Spleen (tissue), 11 donors: ENCODE measurements around the gene CHRDL2. TPM values are rescaled to one million over a fixed set of nuclear protein-coding genes. Genes with fewer than 3 reads are reported as not detected.

ENCODE experiments used
- DNase-seq: peaks from one replicate; pipeline ENCODE4 v3.0.0-alpha.2; 2020
- H3K27ac ChIP-seq, 8 donors: fragments of 200-600 bp; sonication (generic) in 7 of 8; 1 replicate in 4 of 8; 2 replicates in 4 of 8; pipeline versions ENCODE4 v1.5.0 to v1.8.0; 2016 to 2021; ENCODE audit warnings: inconsistent platforms in 4 of 8, mild to moderate bottlenecking in 4 of 8, moderate library complexity in 1 of 8
- H3K27me3 ChIP-seq, 7 donors: fragments of 200-600 bp; sonication (generic) in 6 of 7; replicated peaks in 1 of 7; 1 replicate in 4 of 7; 2 replicates in 3 of 7; pipeline versions ENCODE4 v1.5.0 to v1.8.0; 2016 to 2021; ENCODE audit warnings: inconsistent platforms in 3 of 7, mild to moderate bottlenecking in 1 of 7
- H3K36me3 ChIP-seq, 6 donors: fragments of 200-600 bp; sonication (generic) in 5 of 6; 1 replicate in 4 of 6; 2 replicates in 2 of 6; pipeline versions ENCODE4 v1.5.0 to v1.8.0; 2016 to 2021; ENCODE audit warnings: inconsistent platforms in 2 of 6
- H3K4me1 ChIP-seq, 6 donors: fragments of 200-600 bp; sonication (generic) in 5 of 6; 1 replicate in 3 of 6; 2 replicates in 3 of 6; pipeline versions ENCODE4 v1.5.0 to v1.8.0; 2016 to 2021; ENCODE audit warnings: inconsistent platforms in 3 of 6
- H3K4me3 ChIP-seq, 8 donors: fragments of 200-600 bp; sonication (generic) in 7 of 8; 1 replicate in 4 of 8; 2 replicates in 4 of 8; pipeline versions ENCODE4 v1.5.0 to v1.8.0; 2016 to 2021; ENCODE audit warnings: inconsistent platforms in 4 of 8, mild to moderate bottlenecking in 4 of 8, moderate library complexity in 2 of 8
- H3K9me3 ChIP-seq, 8 donors: fragments of 200-600 bp; sonication (generic) in 7 of 8; 1 replicate in 4 of 8; 2 replicates in 4 of 8; pipeline versions ENCODE4 v1.5.0 to v1.8.0; 2016 to 2021; ENCODE audit warnings: inconsistent platforms in 4 of 8
- POLR2A ChIP-seq, 3 donors: fragments of 450-650 bp; IDR thresholded peaks; one replicate each; pipeline ENCODE4 v1.5.1; 2017; ENCODE audit warnings: antibody characterized with exemption in 3 of 3, mild to moderate bottlenecking in 1 of 3
- POLR2AphosphoS5 ChIP-seq, 3 donors: sonication (generic); formaldehyde crosslinking; IDR thresholded peaks; one replicate each; pipeline ENCODE4 v1.5.1; 2017; ENCODE audit warnings: antibody characterized with exemption in 3 of 3
- WGBS, 5 donors: extraction: QIAGEN DNeasy Blood & Tissue Kit in 3 of 5; methylation state at CpG; one replicate each; pipeline versions ENCODE4 v1.1.5 to v1.1.7; 2013 to 2018; 5-methylcytosine and 5-hydroxymethylcytosine counted together
- intact Hi-C: fragments of 100-400 bp; cut with DNase I; formaldehyde crosslinking; loops from one replicate; pipeline ENCODE4 v1.15.0; 2023; ENCODE audit warnings: low total_unique reads
- polyA plus RNA-seq, 3 donors: library from polyadenylated mRNA; stranded (reverse); fragments of 200-250 nt; gene quantifications; one replicate each; pipeline ENCODE4 v1.2.1, GENCODE V29; 2013
- total RNA-seq, 7 donors: library from RNA; depleted of rRNA in 3 of 7; stranded (reverse); fragments of >200 nt in 3 of 7; fragmentation: NEBNext Ultra II Directional in 4 of 7; extraction: Animal tissue kit (Norgen Biotek cat#: 25700) in 4 of 7; gene quantifications; one replicate each; pipeline versions ENCODE4 v1.1.0 to v1.2.1, GENCODE V29; 2016 to 2021
- TF ChIP-seq, protein P1 (sequence below), 11 experiments: fragments of 200-600 bp in 7 of 11; fragments of 450-650 bp in 4 of 11; sonication (generic) in 4 of 11; IDR thresholded peaks in 8 of 11; conservative IDR thresholded peaks in 3 of 11; 1 replicate in 7 of 11; 2 replicates in 4 of 11; pipeline versions ENCODE4 v1.4.0 to v1.8.0; 2016 to 2021; ENCODE audit warnings: antibody characterized with exemption in 11 of 11, inconsistent platforms in 4 of 11, mild to moderate bottlenecking in 1 of 11
- donor health status: healthy with polysubstance abuse.
- donor health status: DM: no; HTN: no; CAD: no; lungs with moderate emphysema.
- donor health status: DM: no; HTN: no; CAD: no.
- donor health status: Bipolar disorder and iron deficiency.
- donor health status: healthy.
- donor health status: DM: no; HTN: no; CAD: no.
- donor health status: DM: yes; HTN: yes; CAD: no.

The CHRDL2 gene
- total and polyA plus RNA-seq, 10 donors = 0.24 to 2.2 (median 1.5) TPM; not detected in 5

DNA sequence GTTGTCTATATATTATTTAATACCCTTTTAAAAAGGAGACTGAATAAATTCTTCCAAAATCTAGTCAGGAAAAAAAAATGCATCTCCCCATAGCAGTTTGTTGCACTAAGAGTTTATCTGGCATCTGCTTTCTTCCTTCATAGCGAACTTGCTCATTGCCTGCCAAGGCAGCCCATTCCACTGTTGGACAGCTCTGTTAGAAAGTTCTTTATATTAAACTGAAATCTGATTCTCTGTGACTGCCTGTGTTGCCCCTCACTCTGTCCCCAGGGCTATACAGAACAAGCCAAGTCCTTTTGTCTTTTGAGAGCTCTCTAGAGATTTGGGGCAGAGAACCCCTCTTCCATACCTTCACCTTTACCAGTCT is 3.3 kb upstream of the CHRDL2 start:
- peaks cover 0 to 15% (median 10%) of the 10 kb centered on the region in 6 donors for H3K4me1 ChIP-seq
- no peak overlapping the region for H3K4me3 ChIP-seq
- no peaks in the 10 kb centered on the region for H3K36me3 ChIP-seq
- WGBS, 5 donors = 48 to 92% (median 89%) methylated on average over 1 of the region's 1 CpG
- H3K27ac ChIP-seq = no peak overlapping the region
- TF ChIP-seq POLR2A (IDR thresholded peaks at IDR 0.05) (no peak), POLR2AphosphoS5 (IDR thresholded peaks at IDR 0.05) (no peak)
- TF ChIP-seq, protein P1, sequence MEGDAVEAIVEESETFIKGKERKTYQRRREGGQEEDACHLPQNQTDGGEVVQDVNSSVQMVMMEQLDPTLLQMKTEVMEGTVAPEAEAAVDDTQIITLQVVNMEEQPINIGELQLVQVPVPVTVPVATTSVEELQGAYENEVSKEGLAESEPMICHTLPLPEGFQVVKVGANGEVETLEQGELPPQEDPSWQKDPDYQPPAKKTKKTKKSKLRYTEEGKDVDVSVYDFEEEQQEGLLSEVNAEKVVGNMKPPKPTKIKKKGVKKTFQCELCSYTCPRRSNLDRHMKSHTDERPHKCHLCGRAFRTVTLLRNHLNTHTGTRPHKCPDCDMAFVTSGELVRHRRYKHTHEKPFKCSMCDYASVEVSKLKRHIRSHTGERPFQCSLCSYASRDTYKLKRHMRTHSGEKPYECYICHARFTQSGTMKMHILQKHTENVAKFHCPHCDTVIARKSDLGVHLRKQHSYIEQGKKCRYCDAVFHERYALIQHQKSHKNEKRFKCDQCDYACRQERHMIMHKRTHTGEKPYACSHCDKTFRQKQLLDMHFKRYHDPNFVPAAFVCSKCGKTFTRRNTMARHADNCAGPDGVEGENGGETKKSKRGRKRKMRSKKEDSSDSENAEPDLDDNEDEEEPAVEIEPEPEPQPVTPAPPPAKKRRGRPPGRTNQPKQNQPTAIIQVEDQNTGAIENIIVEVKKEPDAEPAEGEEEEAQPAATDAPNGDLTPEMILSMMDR (IDR thresholded peaks at IDR 0.05 in 8 of 11, conservative IDR thresholded peaks at IDR 0.05 in 3 of 11) = no peak
- H3K9me3 ChIP-seq = no peaks in the 10 kb centered on the region
- no peak for DNase-seq
- intact Hi-C loops = no loop called here
- H3K27me3 ChIP-seq = peaks cover 3 to 73% (median 31%) of the 10 kb centered on the region in 7 donors

- TF ChIP-seq POLR2A (IDR thresholded peaks at IDR 0.05) = no peak
- Histone ChIP-seq H3K36me3 (no peaks in the 10 kb centered on the region), H3K4me1 (peaks cover 0 to 22% (median 12%) of the 10 kb centered on the region in 6 donors), H3K4me3 (peak overlapping the region in 1 of 8 donors; percentile 57), H3K9me3 (no peaks in the 10 kb centered on the region), H3K27ac (no peak overlapping the region), H3K27me3 (peaks cover 3 to 77% (median 31%) of the 10 kb centered on the region in 7 donors)
- no peak for DNase-seq
- intact Hi-C loops = no loop called here
- WGBS, 5 donors = 6 to 11% (median 8%) methylated on average over 37 to 40 of the region's 40 CpGs
Measured at GRCh38 chr11:74730571-74731260, 510 bp downstream of the CHRDL2 start.

DNA sequence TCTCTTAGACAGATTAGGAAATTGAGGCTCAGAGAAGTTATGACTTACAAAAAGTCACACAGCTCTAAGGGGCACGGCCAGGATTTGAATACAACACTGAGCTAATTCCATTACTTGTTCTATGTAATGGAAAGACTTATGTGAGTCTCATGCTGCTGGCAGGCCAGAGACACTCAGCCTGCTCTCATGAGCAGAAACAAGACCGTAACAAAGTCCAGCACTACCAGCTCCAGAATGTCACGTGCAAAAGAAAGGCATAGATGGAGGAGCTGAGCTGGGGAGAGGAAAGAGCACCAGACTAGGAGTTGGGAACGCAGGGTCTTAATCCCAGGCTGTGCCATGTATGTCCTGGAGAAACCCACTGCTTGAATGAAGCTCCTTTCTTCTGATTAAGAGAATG is 1.8 kb downstream of the CHRDL2 start:
- Histone ChIP-seq H3K27me3 (peaks cover 3 to 72% (median 31%) of the 10 kb centered on the region in 7 donors), H3K9me3 (no peaks in the 10 kb centered on the region), H3K27ac (no peak overlapping the region), H3K4me1 (peaks cover 0 to 22% (median 12%) of the 10 kb centered on the region in 6 donors), H3K4me3 (no peak overlapping the region), H3K36me3 (no peaks in the 10 kb centered on the region)
- intact Hi-C loops = loop anchor here (10.0 kb wide), 1 partner anchor 115 kb away; no protein-coding TSS in a partner anchor
- TF ChIP-seq POLR2AphosphoS5 (IDR thresholded peaks at IDR 0.05) (no peak), POLR2A (IDR thresholded peaks at IDR 0.05) (no peak)
- TF ChIP-seq, protein P1 (IDR thresholded peaks at IDR 0.05 in 8 of 11, conservative IDR thresholded peaks at IDR 0.05 in 3 of 11) = no peak
- 81 to 88% (median 85%) methylated on average over 4 of the region's 4 CpGs for WGBS, 5 donors
- no peak for DNase-seq

DNA sequence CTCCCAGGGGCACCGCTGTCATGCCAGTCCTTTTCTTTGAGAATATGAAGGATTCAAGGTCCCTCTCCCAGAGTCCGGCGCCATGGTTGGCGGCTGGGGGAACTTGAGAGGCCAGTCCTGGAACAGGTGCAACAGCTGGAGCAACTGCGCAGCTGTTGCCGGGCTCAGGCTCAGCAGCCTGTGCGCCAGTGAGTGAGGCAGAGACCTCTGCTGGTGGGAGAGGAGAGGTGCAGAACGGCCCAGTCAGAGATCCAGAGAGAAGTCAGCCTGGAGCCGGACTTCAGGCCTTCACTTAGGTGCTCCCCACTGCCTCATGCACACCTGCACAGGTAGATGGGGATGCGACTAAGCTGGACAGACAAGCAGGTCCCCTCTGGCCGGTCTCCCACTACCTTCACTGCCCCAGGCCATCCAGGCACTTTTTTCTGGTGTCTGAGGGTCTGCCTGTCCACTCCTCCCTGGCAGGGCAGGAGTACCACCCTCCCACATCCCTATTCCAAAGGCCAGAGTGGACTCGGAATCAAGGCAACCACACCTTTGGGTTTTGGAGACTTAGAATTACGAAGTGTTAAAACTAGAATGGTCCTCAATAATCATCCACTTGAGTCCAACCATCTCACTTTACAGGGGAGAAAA is 4.6 kb downstream of the CHRDL2 start:
- TF ChIP-seq, protein P1 (IDR thresholded peaks at IDR 0.05 in 8 of 11, conservative IDR thresholded peaks at IDR 0.05 in 3 of 11) = peak; percentile 38 to 93 (median 86)
- TF ChIP-seq POLR2AphosphoS5 (IDR thresholded peaks at IDR 0.05) = peak in 2 of 3 donors; percentile 15 to 55
- no peak for TF ChIP-seq POLR2A (IDR thresholded peaks at IDR 0.05)
- peak; percentile 86 for DNase-seq
- WGBS, 5 donors = 9 to 18% (median 13%) methylated on average over 13 of the region's 13 CpGs
- intact Hi-C loops = loop anchor here (10.0 kb wide), 1 partner anchor 112 kb away; no protein-coding TSS in a partner anchor
- Histone ChIP-seq H3K36me3 (no peaks in the 10 kb centered on the region), H3K27me3 (peaks cover 0 to 46% (median 14%) of the 10 kb centered on the region in 7 donors), H3K4me3 (no peak overlapping the region), H3K27ac (no peak overlapping the region), H3K9me3 (no peaks in the 10 kb centered on the region), H3K4me1 (peaks cover 0 to 17% (median 8%) of the 10 kb centered on the region in 6 donors)
